ENCODE data around the gene CAPNS1.

DNA sequence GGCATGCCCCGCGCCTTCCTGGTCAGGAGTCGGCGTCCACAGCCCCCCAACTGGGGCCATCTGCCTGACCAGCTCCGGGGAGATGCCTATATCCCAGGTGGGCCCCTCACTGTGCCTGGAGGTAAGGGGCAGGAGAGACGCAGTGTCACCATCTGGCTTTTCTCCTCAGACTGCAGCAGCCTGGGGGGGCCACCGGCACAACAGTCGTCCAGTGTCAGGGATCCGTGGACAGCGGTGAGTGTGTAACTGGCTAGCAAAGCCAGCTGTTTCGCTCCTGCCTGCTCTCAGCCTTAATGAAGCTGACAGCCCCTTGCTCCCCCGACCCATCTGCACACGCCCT lies 28.7 kb upstream of the CAPNS1 start:
- TF ChIP-seq YY1 (IDR thresholded peaks at IDR 0.05; ENCODE audit: insufficient read depth, insufficient read length), result no peak
- TF ChIP-seq ZNF274 (IDR thresholded peaks at IDR 0.05; ENCODE audit: low read depth, low read length), result no peak
- no peak for TF ChIP-seq SUZ12 (IDR thresholded peaks at IDR 0.05; ENCODE audit: extremely low read depth, insufficient read depth, insufficient read length)
